Neural cell (in vitro differentiated cells): Measurements from ENCODE around the gene NR5A2. TPM values are rescaled to one million over a fixed set of nuclear protein-coding genes. Genes with fewer than 3 reads are reported as not detected.

ENCODE experiments used
- H2AFZ ChIP-seq: fragments of 200-600, 300-800 bp; sonication (generic), shearing (Covaris generic); 2 replicates; pipeline ENCODE4 v1.6.0; 2014; ENCODE audit warnings: low read depth, mild to moderate bottlenecking, antibody characterized with exemption, low read length, moderate library complexity
- H3F3A ChIP-seq: fragments of 200-600 bp; shearing (Covaris generic); 2 replicates; pipeline ENCODE4 v1.6.1; 2016; ENCODE audit warnings: mild to moderate bottlenecking, moderate library complexity, mixed read lengths, antibody characterized with exemption, low read length; ENCODE audit not compliant: insufficient read depth, poor library complexity, severe bottlenecking
- H3K27ac ChIP-seq: fragments of 200-600, 300-800 bp; sonication (generic), shearing (Covaris generic); 2 replicates; pipeline ENCODE4 v1.5.1; 2014; ENCODE audit warnings: mild to moderate bottlenecking, low read length, moderate library complexity
- H3K27me3 ChIP-seq: fragments of 300-800, 200-600 bp; sonication (generic), shearing (Covaris generic); 2 replicates; pipeline ENCODE4 v1.6.0; 2014; ENCODE audit warnings: mild to moderate bottlenecking, low read depth, low read length, moderate library complexity; ENCODE audit not compliant: insufficient read depth
- H3K36me3 ChIP-seq: fragments of 300-800, 200-600 bp; sonication (generic), shearing (Covaris generic); 2 replicates; pipeline ENCODE4 v1.5.1; 2014; ENCODE audit warnings: mild to moderate bottlenecking, antibody characterized with exemption, low read length, moderate library complexity; ENCODE audit not compliant: insufficient read depth
- H3K4me2 ChIP-seq: fragments of 300-800, 200-600 bp; sonication (generic), shearing (Covaris generic); 2 replicates; pipeline ENCODE4 v1.6.0; 2014; ENCODE audit warnings: mild to moderate bottlenecking, low read length
- H3K4me3 ChIP-seq: fragments of 300-800, 200-600 bp; sonication (generic), shearing (Covaris generic); 2 replicates; pipeline ENCODE4 v1.5.1; 2014; ENCODE audit warnings: mild to moderate bottlenecking, low read length, moderate library complexity
- H3K79me2 ChIP-seq: fragments of 200-600 bp; shearing (Covaris generic); replicated peaks from 2 replicates; pipeline ENCODE4 v1.6.0; 2014; ENCODE audit warnings: mild to moderate bottlenecking, low read length, moderate library complexity; ENCODE audit not compliant: insufficient read depth
- H3K9ac ChIP-seq: fragments of 300-800, 200-600 bp; sonication (generic), shearing (Covaris generic); 2 replicates; pipeline ENCODE4 v1.6.1; 2016; ENCODE audit warnings: mild to moderate bottlenecking, low read length, mixed read lengths
- H3K9me2 ChIP-seq: fragments of 200-600 bp; shearing (Covaris generic); 2 replicates; pipeline ENCODE4 v1.6.1; 2016; ENCODE audit warnings: mild to moderate bottlenecking, low read length, mixed read lengths; ENCODE audit not compliant: insufficient read depth
- H3K9me3 ChIP-seq: fragments of 200-600, 300-800 bp; sonication (generic), shearing (Covaris generic); 2 replicates; pipeline ENCODE4 v1.6.1; 2016; ENCODE audit warnings: mild to moderate bottlenecking, mixed run types, low read length, moderate library complexity, mixed read lengths
- H4K20me1 ChIP-seq: fragments of 200-600 bp; shearing (Covaris generic); 2 replicates; pipeline ENCODE4 v1.6.1; 2016; ENCODE audit warnings: mild to moderate bottlenecking, mixed run types; ENCODE audit not compliant: insufficient read depth
- CTCF ChIP-seq: fragments of 450-650 bp; IDR thresholded peaks from 2 replicates; pipeline ENCODE4 v1.5.1; 2014; ENCODE audit warnings: antibody characterized with exemption, mild to moderate bottlenecking, moderate library complexity; ENCODE audit not compliant: poor library complexity, severe bottlenecking
- EP300 ChIP-seq: fragments of 450-650 bp; conservative IDR thresholded peaks from 2 replicates; pipeline ENCODE4 v1.6.1; 2014; ENCODE audit warnings: antibody characterized with exemption, mild to moderate bottlenecking, moderate library complexity; ENCODE audit not compliant: poor library complexity, severe bottlenecking
- EZH2 ChIP-seq: fragments of 200-600, 300-800 bp; shearing (Covaris generic), sonication (generic); IDR thresholded peaks from 2 replicates; pipeline ENCODE4 v1.6.1; 2014; ENCODE audit warnings: antibody characterized with exemption, low read length, borderline replicate concordance, mild to moderate bottlenecking; ENCODE audit not compliant: insufficient read depth, poor library complexity, severe bottlenecking
- MXI1 ChIP-seq: fragments of 450-650 bp; conservative IDR thresholded peaks from 2 replicates; pipeline ENCODE4 v1.6.1; 2014; ENCODE audit warnings: antibody characterized with exemption, mild to moderate bottlenecking; ENCODE audit not compliant: poor library complexity, severe bottlenecking
- POLR2AphosphoS5 ChIP-seq: IDR thresholded peaks from 2 replicates; pipeline ENCODE4 v1.6.1; 2012
- RAD21 ChIP-seq: fragments of 450-650 bp; conservative IDR thresholded peaks from 2 replicates; pipeline ENCODE4 v1.6.1; 2014; ENCODE audit warnings: antibody characterized with exemption, mild to moderate bottlenecking, moderate library complexity
- REST ChIP-seq: IDR thresholded peaks from 2 replicates; pipeline ENCODE4 v1.6.1; 2012; ENCODE audit warnings: borderline replicate concordance
- SMC3 ChIP-seq: fragments of 450-650 bp; conservative IDR thresholded peaks from 2 replicates; pipeline ENCODE4 v1.6.1; 2014; ENCODE audit warnings: antibody characterized with exemption, mild to moderate bottlenecking, moderate library complexity; ENCODE audit not compliant: poor library complexity
- TAF1 ChIP-seq: IDR thresholded peaks from 2 replicates; pipeline ENCODE4 v1.6.1; 2012; ENCODE audit warnings: low read depth
- polyA plus RNA-seq: library from polyadenylated mRNA; depleted of rRNA; stranded (reverse); fragments of >200 nt; gene quantifications from 2 replicates; pipeline ENCODE4 v1.2.3, GENCODE V29; 2014

Gene NR5A2
- polyA plus RNA-seq, 1 donor from 2014 or later: not detected

GRCh38 chr1:200034262-200034557, 6.7 kb downstream of the NR5A2 start:
- no peak overlapping the region for H3K9ac ChIP-seq
- no peak overlapping the region for H3K4me2 ChIP-seq
- H3K9me2 ChIP-seq: no peaks in the 10 kb centered on the region
- no peak for TF ChIP-seq SMC3
- no peak for TF ChIP-seq EZH2
- TF ChIP-seq REST: no peak
- TF ChIP-seq RAD21: no peak
- TF ChIP-seq CTCF: no peak
- TF ChIP-seq MXI1: no peak
- TF ChIP-seq EP300: no peak
- no peak for TF ChIP-seq TAF1
- no peak for TF ChIP-seq POLR2AphosphoS5
- no peaks in the 10 kb centered on the region for H3F3A ChIP-seq
- no peak overlapping the region for H3K27ac ChIP-seq
- peaks cover 99% of the 10 kb centered on the region for H3K27me3 ChIP-seq
- H3K4me3 ChIP-seq: no peak overlapping the region
- no peak overlapping the region for H2AFZ ChIP-seq
- no peaks in the 10 kb centered on the region for H3K9me3 ChIP-seq
- H3K79me2 ChIP-seq: no peaks in the 10 kb centered on the region
- H4K20me1 ChIP-seq: no peaks in the 10 kb centered on the region
- H3K36me3 ChIP-seq: no peaks in the 10 kb centered on the region

- TF ChIP-seq TAF1: no peak
- TF ChIP-seq RAD21: no peak
- no peak for TF ChIP-seq EP300
- no peak for TF ChIP-seq POLR2AphosphoS5
- no peak for TF ChIP-seq REST
- no peak for TF ChIP-seq SMC3
- TF ChIP-seq EZH2: no peak
- TF ChIP-seq MXI1: no peak
- no peak for TF ChIP-seq CTCF
- Histone ChIP-seq H3K27me3 (peaks cover 99% of the 10 kb centered on the region), H3K4me3 (peak overlapping the region; percentile 45), H3K4me2 (no peak overlapping the region), H3K27ac (no peak overlapping the region), H3K79me2 (no peaks in the 10 kb centered on the region), H3F3A (no peaks in the 10 kb centered on the region), H4K20me1 (no peaks in the 10 kb centered on the region), H3K9me2 (no peaks in the 10 kb centered on the region), H3K36me3 (no peaks in the 10 kb centered on the region), H3K9me3 (no peaks in the 10 kb centered on the region), H3K9ac (no peak overlapping the region), H2AFZ (no peak overlapping the region)
These were observed 7.4 kb downstream of the NR5A2 start for GRCh38 chr1:200034761-200035396.
